Prostate gland (tissue), 2 donors: Measurements from ENCODE around the gene LRIT1. TPM values are rescaled to one million over a fixed set of nuclear protein-coding genes. Genes with fewer than 3 reads are reported as not detected.

Experiments used
- DNase-seq: peaks from one replicate; pipeline ENCODE4 v3.0.0-alpha.2; 2019; ENCODE audit warnings: low spot score
- H3K27ac ChIP-seq, 2 donors: fragments of 200-600 bp; sonication (generic); 2 replicates each; pipeline ENCODE4 v1.5.1; 2017 to 2019
- H3K27me3 ChIP-seq: fragments of 200-600 bp; sonication (generic); replicated peaks from 2 replicates; pipeline ENCODE4 v1.5.1; 2019; ENCODE audit not compliant: insufficient read depth
- H3K36me3 ChIP-seq, 2 donors: fragments of 200-600 bp; sonication (generic); 1 replicate in 1 of 2; 2 replicates in 1 of 2; pipeline versions ENCODE4 v1.5.1 to v1.8.1; 2017 to 2019
- H3K4me1 ChIP-seq: fragments of 200-600 bp; sonication (generic); replicated peaks from 2 replicates; pipeline ENCODE4 v1.5.1; 2019
- H3K4me3 ChIP-seq, 2 donors: fragments of 200-600 bp; sonication (generic); 2 replicates each; pipeline ENCODE4 v1.5.1; 2017 to 2019
- H3K9me3 ChIP-seq: fragments of 200-600 bp; sonication (generic); 2 replicates; pipeline ENCODE4 v1.5.1; 2017
- CTCF ChIP-seq, 4 experiments: fragments of 200-600 bp in 2 of 4; fragments of 450-650 bp in 2 of 4; sonication (generic) in 2 of 4; IDR thresholded peaks; 1 replicate in 3 of 4; 2 replicates in 1 of 4; pipeline ENCODE4 v1.5.1; 2016 to 2019; ENCODE audit warnings: antibody characterized with exemption in 4 of 4, mild to moderate bottlenecking in 2 of 4, moderate library complexity in 2 of 4
- POLR2A ChIP-seq: fragments of 450-650 bp; IDR thresholded peaks from one replicate; pipeline ENCODE4 v1.6.1; 2016; ENCODE audit warnings: antibody characterized with exemption, mild to moderate bottlenecking
- POLR2AphosphoS5 ChIP-seq: sonication (generic); formaldehyde crosslinking; IDR thresholded peaks from one replicate; pipeline ENCODE4 v1.6.1; 2017; ENCODE audit warnings: antibody characterized with exemption
- WGBS: methylation state at CpG from one replicate; pipeline ENCODE4 v1.1.5; 2018; 5-methylcytosine and 5-hydroxymethylcytosine counted together
- intact Hi-C: fragments of 100-400 bp; cut with DNase I; formaldehyde crosslinking; loops from one replicate; pipeline ENCODE4 v1.14.2; 2022
- total RNA-seq, 2 donors: library from RNA; depleted of rRNA; stranded (reverse); fragments of >200 nt; gene quantifications; one replicate each; pipeline ENCODE4 v1.1.0, GENCODE V29; 2016

The LRIT1 gene
- total RNA-seq, 2 donors from 2014 or later, result 1.1 TPM; not detected in 1

DNA sequence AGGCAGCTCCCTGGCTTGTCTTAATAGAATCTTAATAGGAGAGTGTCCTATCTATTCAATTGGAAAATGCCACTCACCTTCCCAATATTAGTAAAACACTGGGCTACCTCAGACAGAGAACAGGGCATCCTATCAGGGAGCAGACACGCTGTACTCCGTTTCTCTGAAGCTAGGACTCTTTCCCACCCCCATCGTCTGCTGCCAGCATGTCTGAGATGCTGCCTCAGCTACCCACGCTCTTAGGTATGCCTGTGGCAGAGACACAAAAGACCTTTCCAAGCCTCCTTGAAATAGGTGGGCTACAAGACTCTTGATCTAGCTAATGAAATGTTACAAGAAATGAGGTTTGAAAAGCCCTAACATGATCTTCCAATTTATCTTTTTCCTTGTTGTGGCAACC lies 13.5 kb downstream of the LRIT1 start:
- no peak for DNase-seq
- intact Hi-C loops, result no loop called here
- WGBS, result 81% methylated on average over 4 of the region's 4 CpGs

GRCh38 chr10:84226616-84227015 lies 14.7 kb downstream of the LRIT1 start:
- WGBS, result 76% methylated on average over 3 of the region's 3 CpGs
- intact Hi-C loops, result no loop called here
- Histone ChIP-seq H3K4me3 (no peak overlapping the region), H3K36me3 (no peaks in the 10 kb centered on the region), H3K9me3 (no peaks in the 10 kb centered on the region), H3K27me3 (no peaks in the 10 kb centered on the region), H3K27ac (no peak overlapping the region), H3K4me1 (no peaks in the 10 kb centered on the region)
- DNase-seq, result no peak
- no peak for TF ChIP-seq POLR2A
- TF ChIP-seq CTCF (IDR thresholded peaks at IDR 0.05), result no peak
- TF ChIP-seq POLR2AphosphoS5, result no peak

More for the DNA sequence above, 13.5 kb downstream of the LRIT1 start:
- H3K36me3 ChIP-seq, result no peaks in the 10 kb centered on the region
- TF ChIP-seq POLR2A (no peak), CTCF (IDR thresholded peaks at IDR 0.05) (no peak), POLR2AphosphoS5 (no peak)
- no peaks in the 10 kb centered on the region for H3K9me3 ChIP-seq
- H3K27ac ChIP-seq, result no peak overlapping the region
- H3K27me3 ChIP-seq, result no peaks in the 10 kb centered on the region
- H3K4me3 ChIP-seq, result no peak overlapping the region
- H3K4me1 ChIP-seq, result no peaks in the 10 kb centered on the region

DNA sequence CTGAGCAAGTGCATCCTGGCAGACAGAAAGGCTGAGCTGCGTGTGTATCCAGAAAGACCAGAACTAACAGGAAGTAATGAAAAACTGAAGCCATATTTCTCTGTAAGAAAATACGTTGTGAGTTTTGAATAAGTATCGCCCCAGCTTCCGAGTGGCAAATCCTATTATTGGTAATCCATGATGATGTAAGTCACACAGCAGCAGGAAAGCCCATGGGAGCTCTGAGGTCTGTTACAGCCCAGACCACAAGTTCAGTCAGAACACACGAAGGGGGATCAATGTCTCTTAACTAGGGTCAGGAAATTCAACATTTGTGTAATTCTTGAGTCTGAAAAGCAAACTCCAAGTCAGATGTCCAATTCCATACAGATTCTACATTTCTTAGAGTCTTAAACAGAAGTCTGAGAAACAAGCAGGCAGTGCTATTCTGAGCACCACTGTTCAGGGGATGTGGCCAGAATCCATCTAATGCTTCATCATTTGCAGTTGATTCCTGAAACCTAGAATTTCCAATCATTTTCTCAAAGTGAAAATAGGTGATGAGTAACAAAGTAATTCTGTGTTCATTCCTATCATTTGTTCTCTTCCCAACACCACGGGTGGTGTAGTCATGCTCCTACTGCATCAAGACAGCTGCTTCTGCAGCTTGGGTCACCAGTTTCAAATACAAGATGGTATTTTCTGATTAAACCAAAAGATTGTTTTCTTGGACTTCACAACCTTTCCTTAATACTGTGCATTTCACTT lies 15.7 kb downstream of the LRIT1 start, which contains the start of gene LRIT2:
LRIT2 (minus strand) TSS at position 118 of the 747 bp plus-strand sequence; CDS start at position 94, 24 bp downstream.
- Histone ChIP-seq H3K9me3 (no peaks in the 10 kb centered on the region), H3K4me1 (no peaks in the 10 kb centered on the region), H3K4me3 (no peak within 1 kb of the TSS), H3K27me3 (no peaks in the 10 kb centered on the region), H3K27ac (no peak within 1 kb of the TSS), H3K36me3 (no peaks in the 10 kb centered on the region)
- 62% methylated on average over 6 of the region's 6 CpGs for WGBS
- intact Hi-C loops, result no loop called here
- TF ChIP-seq POLR2A (no peak), POLR2AphosphoS5 (no peak), CTCF (IDR thresholded peaks at IDR 0.05) (no peak)
- no peak for DNase-seq

DNA sequence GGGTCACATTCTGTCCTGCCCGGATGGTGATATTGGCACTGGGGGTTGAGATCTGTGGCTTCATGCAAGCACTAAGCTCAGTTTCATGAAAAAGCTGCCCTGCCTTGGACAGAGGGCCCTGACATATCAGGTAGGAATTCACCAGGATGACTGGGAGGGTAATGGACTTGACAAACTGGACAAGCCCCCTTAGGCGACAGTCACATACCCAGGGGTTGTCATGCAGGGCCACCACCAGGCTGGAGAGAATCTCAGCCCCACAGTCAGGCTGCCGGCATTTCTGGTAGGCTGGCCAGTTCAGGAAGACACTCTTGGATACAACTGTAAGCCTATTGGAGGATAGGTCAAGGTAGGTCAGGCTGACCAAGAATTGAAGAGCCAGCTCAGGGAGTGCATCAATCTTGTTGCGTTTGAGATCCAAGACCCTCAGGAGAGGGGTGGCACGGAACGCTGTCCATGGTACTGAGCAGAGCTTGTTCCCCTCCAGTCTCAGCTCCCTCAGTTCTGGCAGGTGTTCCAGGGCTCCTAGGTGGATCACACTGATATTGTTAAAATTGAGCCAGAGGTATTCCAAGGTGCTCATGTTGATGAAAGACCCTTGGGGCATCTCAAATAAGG lies 16.8 kb downstream of the LRIT1 start:
- intact Hi-C loops, result no loop called here
- H3K9me3 ChIP-seq, result no peaks in the 10 kb centered on the region
- no peaks in the 10 kb centered on the region for H3K4me1 ChIP-seq
- TF ChIP-seq POLR2AphosphoS5 (no peak), CTCF (IDR thresholded peaks at IDR 0.05) (no peak), POLR2A (no peak)
- H3K27me3 ChIP-seq, result no peaks in the 10 kb centered on the region
- H3K4me3 ChIP-seq, result no peak overlapping the region
- 54% methylated on average over 6 of the region's 6 CpGs for WGBS
- H3K36me3 ChIP-seq, result no peaks in the 10 kb centered on the region
- no peak for DNase-seq
- no peak overlapping the region for H3K27ac ChIP-seq

DNA sequence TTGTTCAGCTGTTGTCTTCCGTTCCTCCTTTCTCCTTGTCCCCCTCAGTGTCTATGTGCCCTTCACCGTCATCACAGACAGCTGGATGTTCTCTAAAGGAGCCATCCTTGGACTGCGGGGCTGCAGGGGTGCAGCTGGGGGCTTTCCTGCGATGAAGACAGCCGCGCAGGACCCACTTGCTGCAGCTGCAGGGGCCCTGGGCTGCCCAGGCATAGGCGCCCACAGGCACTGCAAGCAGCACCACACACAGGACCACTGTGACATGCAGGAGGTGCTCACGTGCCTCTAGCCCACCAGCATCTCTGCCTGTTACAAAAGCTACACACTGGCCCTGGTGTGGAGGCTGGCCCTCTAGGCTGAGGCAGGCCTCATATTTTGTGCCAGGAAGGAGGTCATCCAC lies 19.4 kb downstream of the LRIT1 start:
- no peak for DNase-seq
- intact Hi-C loops, result no loop called here
- H3K9me3 ChIP-seq, result no peaks in the 10 kb centered on the region
- H3K4me1 ChIP-seq, result no peaks in the 10 kb centered on the region
- TF ChIP-seq POLR2AphosphoS5, result no peak
- no peak for TF ChIP-seq POLR2A
- no peak for TF ChIP-seq CTCF (IDR thresholded peaks at IDR 0.05)
- no peak overlapping the region for H3K4me3 ChIP-seq
- H3K36me3 ChIP-seq, result no peaks in the 10 kb centered on the region
- no peak overlapping the region for H3K27ac ChIP-seq
- 90% methylated on average over 7 of the region's 8 CpGs for WGBS
- H3K27me3 ChIP-seq, result no peaks in the 10 kb centered on the region
